Cardiac septum (tissue), 1 donor: ENCODE measurements around the gene TRPM2. TPM values are rescaled to one million over a fixed set of nuclear protein-coding genes. Genes with fewer than 3 reads are reported as not detected.
"Not testable (repeated sequence)": the region's sequence is repeated elsewhere in the genome, so short reads cannot be mapped to it uniquely, and the experiment has no call there.

Source experiments
- DNase-seq: peaks from one replicate; pipeline ENCODE4 v3.0.0-alpha.2; 2020; ENCODE audit warnings: low spot score
- intact Hi-C: fragments of 100-400 bp; cut with DNase I; formaldehyde crosslinking; loops from one replicate; pipeline ENCODE4 v1.14.0; 2022
- total RNA-seq: library from RNA; stranded (reverse); fragmentation: NEBNext Ultra II Directional; extraction: Animal tissue kit (Norgen Biotek cat#: 25700); gene quantifications from one replicate; pipeline ENCODE4 v1.2.1, GENCODE V29; 2021
- donor health status: DM: no; HTN: no; CAD: no.

The TRPM2 gene
- total RNA-seq, 1 donor from 2014 or later = 1.2 TPM

- no peak for DNase-seq
- intact Hi-C loops = no loop called here
Measured at GRCh38 chr21:44350773-44351481, 2.5 kb upstream of the TRPM2 start.

DNA sequence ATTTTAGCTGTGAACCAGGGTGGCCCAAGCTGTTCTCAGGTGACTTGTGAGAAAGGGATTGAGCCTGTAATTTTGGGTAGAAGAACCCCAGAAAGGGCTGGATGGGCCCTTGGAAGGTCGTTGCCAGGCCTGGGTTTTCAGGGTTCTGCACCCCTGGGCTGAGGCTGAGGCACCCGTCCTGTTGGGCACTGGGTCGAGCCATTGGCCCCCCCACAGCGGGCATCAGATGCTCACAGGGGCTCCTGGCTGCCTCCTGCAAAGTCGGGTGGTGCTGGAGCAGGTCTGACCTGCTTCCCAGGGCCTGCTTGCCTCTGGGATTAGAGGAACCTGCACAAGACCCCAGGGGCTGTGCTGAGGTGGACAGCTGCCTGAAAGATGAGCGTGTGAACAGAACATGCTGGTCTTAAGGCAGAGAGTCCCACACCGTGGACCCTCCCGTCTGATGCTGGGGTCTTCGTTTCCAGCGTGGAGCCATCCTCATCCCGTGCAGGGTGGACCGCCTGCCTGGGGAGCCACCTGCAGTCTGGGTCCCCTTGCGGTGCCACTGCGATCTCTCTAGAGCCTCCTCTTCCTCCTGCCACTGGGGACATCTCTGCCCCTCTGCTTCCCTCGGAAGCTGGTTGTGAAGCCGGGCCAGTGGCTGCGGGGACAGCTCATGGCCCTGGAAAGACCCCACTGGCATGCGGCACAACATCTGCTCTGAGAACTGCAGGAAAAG lies 1.7 kb upstream of the TRPM2 start:
- DNase-seq = no peak
- intact Hi-C loops = no loop called here

- intact Hi-C loops = no loop called here
- DNase-seq = no peak
Measured at GRCh38 chr21:44352253-44352860, 1.1 kb upstream of the TRPM2 start.

- intact Hi-C loops = no loop called here
- DNase-seq = no peak
Measured at GRCh38 chr21:44354001-44354405, 582 bp downstream of the TRPM2 start.

GRCh38 chr21:44354775-44355771 lies 1.7 kb downstream of the TRPM2 start:
- intact Hi-C loops = no loop called here

DNA sequence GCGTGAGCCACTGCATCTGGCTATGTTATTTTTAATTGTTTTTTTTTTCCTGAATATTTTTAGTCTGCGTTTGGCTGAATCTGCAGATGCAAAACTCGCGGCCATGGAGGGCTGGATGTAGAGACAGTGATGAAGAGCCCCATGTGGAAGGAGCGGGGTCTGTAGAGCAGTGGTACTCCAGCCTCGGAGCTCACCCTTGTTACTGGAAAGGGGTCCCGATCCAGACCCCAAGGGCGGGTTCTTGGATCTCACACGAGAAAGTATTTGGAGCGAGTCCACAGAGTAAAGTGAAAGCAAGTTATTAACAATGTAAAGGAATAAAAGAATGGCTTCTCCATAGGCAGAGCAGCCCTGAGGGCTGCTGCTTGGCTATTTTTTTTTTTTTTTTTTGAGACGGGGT lies 2.7 kb downstream of the TRPM2 start:
- no peak for DNase-seq
- intact Hi-C loops = no loop called here

More at GRCh38 chr21:44354775-44355771, 1.7 kb downstream of the TRPM2 start:
- DNase-seq = no peak

DNA sequence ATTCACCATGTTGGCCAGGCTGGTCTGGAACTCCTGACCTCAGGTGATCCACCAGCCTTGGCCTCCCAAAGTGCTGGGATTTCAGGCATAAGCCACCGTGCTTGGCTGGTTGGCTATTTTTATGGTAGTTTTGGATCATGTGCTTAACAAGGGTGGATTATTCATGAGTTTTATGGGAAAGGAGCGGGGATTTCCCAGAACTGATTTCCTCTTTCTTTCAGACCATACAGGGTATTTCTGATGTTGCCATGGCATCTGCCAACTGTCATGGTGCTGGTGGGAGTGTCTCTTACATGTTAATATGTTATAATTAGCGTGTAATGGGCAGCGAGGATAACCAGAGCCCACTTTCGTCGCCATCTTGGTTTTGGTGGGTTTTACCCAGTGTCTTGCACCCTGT lies 3.2 kb downstream of the TRPM2 start:
- intact Hi-C loops = no loop called here
- no peak for DNase-seq

- intact Hi-C loops = no loop called here
- DNase-seq = no peak
Measured at GRCh38 chr21:44357064-44357837, 3.8 kb downstream of the TRPM2 start.

DNA sequence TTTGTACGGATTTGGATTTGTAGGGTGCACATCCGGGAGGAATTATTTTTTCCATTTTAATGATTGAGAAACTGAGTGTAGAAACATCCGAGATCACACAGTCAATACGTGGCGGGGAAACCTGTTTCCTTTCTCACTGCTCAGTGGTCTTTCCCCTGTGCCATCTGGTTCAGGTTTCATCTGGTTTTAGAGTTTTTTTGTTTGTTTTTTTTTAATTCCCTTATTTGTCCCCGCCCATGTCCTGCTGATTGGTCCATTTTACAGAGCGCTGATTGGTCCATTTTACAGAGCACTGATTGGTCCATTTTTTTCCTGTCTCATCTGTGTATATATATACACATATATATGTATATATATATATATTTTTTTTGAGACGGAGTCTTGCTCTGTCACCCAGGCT lies 6.0 kb downstream of the TRPM2 start:
- DNase-seq = no peak
- intact Hi-C loops = no loop called here

DNA sequence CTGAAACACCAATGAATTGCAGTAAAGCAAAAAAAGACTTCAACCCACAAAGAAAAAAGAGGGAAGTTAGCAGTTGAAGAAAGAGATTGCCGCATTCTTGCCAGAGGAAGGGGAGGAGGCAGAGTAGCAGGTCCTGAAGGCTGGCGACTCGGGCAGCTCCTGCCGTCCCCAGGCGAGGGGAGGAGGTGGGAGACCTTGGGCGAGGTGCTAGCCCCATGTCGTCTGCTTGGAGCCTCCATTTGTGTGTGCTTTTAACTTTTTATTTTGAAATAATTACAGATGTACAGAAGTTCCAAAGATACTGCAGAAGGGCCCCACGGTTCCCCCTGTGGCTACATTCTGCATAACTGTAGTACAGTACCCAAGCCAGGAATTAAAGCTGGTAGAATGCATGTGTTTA lies 6.7 kb downstream of the TRPM2 start:
- intact Hi-C loops = no loop called here
- no peak for DNase-seq

DNA sequence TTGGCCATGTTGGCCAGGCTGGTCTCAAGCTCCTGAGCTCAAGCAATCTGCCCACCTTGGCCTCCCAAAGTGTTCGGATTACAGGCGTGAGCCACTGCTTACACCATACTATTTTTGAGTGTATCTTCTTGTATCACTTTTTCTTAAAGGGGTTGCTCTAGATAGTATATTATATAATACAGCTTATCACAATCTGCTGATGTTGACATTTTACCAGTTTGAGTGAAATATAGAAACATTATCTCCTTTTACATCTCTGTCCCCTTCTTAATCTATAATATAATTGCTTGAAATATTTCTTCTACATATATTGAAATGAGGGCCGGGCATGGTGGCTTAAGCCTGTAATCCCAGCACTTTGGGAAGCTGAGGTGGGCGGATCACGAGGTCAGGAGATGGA lies 8.5 kb downstream of the TRPM2 start:
- DNase-seq, intact Hi-C loops: not testable (repeated sequence)

DNA sequence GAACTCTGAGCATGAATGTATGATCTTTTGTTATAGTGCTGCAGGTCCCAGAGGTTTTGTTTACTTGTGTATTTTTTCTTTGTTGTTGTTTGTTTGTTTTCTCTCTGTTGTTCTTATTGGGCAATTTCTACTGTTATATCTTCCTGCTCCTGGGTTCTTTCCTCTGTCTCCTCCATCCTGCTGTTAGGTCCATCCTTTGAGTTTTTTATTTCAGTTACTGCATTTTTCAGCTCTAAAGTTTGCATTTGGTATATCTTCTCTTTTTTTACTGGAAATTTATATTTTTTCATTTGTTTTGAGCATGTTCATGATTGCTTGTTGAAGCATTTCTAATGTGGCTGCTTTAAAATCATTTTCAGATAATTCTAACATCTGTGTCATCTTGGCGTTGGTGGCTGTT lies 9.9 kb downstream of the TRPM2 start:
- no peak for DNase-seq
- intact Hi-C loops = no loop called here

GRCh38 chr21:44364151-44365053 lies 11.0 kb downstream of the TRPM2 start:
- no peak for DNase-seq
- intact Hi-C loops = no loop called here

DNA sequence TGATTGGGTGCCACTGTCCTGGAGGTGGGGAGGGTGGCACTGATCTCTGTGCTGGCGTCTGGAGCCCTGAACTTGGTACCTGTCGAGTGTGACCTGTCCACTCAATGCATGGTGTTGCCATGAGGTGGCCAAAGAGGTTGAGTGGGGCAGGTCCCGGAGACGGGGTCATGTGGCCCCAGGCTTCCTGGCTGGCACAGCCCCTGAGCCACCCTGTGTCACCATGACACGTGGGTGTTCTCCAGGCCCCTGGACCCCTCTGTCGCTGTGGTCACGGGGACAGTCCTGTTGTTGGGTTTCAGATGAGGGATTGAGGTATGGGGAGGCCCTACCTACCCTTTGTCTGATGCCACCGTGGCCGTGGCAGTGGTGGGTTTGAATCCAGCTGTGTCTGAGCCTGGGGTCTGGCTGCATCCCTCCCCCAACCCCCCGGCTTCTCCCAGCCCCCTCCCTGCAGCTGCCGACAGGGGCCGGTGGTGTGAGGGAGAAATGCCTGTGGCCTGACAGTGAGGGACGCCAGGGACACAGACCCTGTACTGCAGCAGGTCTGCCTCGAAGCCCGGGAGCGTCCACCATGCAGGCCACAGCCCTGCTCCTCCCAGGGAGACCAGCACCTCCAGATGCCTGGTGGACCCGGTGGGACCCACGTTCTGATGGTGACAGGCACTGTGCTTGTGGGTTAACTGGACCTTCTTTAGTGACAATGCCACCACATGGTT lies 12.0 kb downstream of the TRPM2 start:
- no peak for DNase-seq
- intact Hi-C loops = no loop called here

GRCh38 chr21:44365967-44366585 lies 12.7 kb downstream of the TRPM2 start:
- intact Hi-C loops = no loop called here
- DNase-seq = no peak

GRCh38 chr21:44366586-44367211 lies 13.3 kb downstream of the TRPM2 start:
- no peak for DNase-seq
- intact Hi-C loops = no loop called here
